GM10266 (cell line): Measurements from ENCODE around the gene TICRR.
"Not testable (repeated sequence)": the region's sequence is repeated elsewhere in the genome, so short reads cannot be mapped to it uniquely, and the experiment has no call there.

Experiments
- DNase-seq: peaks from one replicate; pipeline ENCODE4 v3.0.0; 2012; ENCODE audit errors: extremely low spot score
- CTCF ChIP-seq: IDR thresholded peaks from 2 replicates; pipeline ENCODE4 v1.5.1; 2012; ENCODE audit warnings: mild to moderate bottlenecking, low read depth; ENCODE audit not compliant: control insufficient read depth, insufficient read depth; ENCODE audit errors: missing control alignments

TICRR gene

GRCh38 chr15:89533861-89534544, 41.3 kb upstream of the TICRR start:
- no peak for TF ChIP-seq CTCF
- no peak for DNase-seq

GRCh38 chr15:89539027-89539426, 36.2 kb upstream of the TICRR start:
- no peak for TF ChIP-seq CTCF
- no peak for DNase-seq

- TF ChIP-seq CTCF: no peak
Observed at GRCh38 chr15:89542369-89542768, 32.9 kb upstream of the TICRR start.

GRCh38 chr15:89543389-89543788, 31.9 kb upstream of the TICRR start:
- DNase-seq: no peak
- no peak for TF ChIP-seq CTCF

More at GRCh38 chr15:89542369-89542768, 32.9 kb upstream of the TICRR start:
- no peak for DNase-seq

- DNase-seq: not testable (repeated sequence)
Observed at GRCh38 chr15:89549138-89549537, 26.1 kb upstream of the TICRR start.

- DNase-seq: no peak
- TF ChIP-seq CTCF: no peak
Observed at GRCh38 chr15:89550427-89550826, 24.8 kb upstream of the TICRR start.

- no peak for TF ChIP-seq CTCF
- DNase-seq: peak; percentile 40
Observed at GRCh38 chr15:89551550-89551949, 23.7 kb upstream of the TICRR start.

- TF ChIP-seq CTCF: no peak
- no peak for DNase-seq
Observed at GRCh38 chr15:89553632-89554031, 21.6 kb upstream of the TICRR start.
